Fibroblast of the aortic adventitia (primary cell): ENCODE results near the gene GRB2. TPM values are rescaled to one million over a fixed set of nuclear protein-coding genes. Genes with fewer than 3 reads are reported as not detected.

Experiments
- DNase-seq: peaks from one replicate; pipeline ENCODE4 v3.0.0-alpha.2; 2010; ENCODE audit warnings: low read depth
- H3K4me3 ChIP-seq: 2 replicates; pipeline ENCODE4 v1.5.1; 2011; ENCODE audit warnings: low read depth, mild to moderate bottlenecking, control low read depth, low read length, moderate library complexity
- total RNA-seq: library from RNA; depleted of rRNA; stranded (reverse); fragments of >200 nt; gene quantifications from 2 replicates; pipeline ENCODE4 v1.2.3, GENCODE V29; 2012; ENCODE audit warnings: low replicate concordance
- TF ChIP-seq, protein P1 (sequence below): IDR thresholded peaks from 2 replicates; pipeline ENCODE4 v1.5.1; 2011; ENCODE audit warnings: mild to moderate bottlenecking, low read length, control low read depth, inconsistent platforms; ENCODE audit not compliant: insufficient read depth

Gene GRB2
- total RNA-seq, 1 donor, result 57.6 TPM

DNA sequence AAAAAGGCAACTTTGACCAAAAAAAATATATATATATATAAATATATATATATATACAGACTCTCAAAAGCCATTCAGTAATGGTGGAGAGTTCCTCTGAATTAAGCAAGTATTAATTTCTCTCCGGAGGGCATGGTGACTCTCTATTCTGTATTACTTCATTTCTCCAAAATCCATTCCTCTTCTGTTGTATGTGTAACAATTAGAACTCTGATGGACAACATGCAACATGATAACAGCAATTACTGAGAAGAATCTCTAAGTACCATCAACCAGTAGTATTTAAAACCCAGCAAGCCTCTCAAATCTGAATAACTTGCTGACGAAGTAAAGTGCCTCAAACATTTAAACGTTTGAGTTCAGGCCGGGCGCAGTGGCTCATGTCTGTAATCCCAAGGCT lies 2.3 kb downstream of the GRB2 start:
- no peak for DNase-seq
- TF ChIP-seq, protein P1, sequence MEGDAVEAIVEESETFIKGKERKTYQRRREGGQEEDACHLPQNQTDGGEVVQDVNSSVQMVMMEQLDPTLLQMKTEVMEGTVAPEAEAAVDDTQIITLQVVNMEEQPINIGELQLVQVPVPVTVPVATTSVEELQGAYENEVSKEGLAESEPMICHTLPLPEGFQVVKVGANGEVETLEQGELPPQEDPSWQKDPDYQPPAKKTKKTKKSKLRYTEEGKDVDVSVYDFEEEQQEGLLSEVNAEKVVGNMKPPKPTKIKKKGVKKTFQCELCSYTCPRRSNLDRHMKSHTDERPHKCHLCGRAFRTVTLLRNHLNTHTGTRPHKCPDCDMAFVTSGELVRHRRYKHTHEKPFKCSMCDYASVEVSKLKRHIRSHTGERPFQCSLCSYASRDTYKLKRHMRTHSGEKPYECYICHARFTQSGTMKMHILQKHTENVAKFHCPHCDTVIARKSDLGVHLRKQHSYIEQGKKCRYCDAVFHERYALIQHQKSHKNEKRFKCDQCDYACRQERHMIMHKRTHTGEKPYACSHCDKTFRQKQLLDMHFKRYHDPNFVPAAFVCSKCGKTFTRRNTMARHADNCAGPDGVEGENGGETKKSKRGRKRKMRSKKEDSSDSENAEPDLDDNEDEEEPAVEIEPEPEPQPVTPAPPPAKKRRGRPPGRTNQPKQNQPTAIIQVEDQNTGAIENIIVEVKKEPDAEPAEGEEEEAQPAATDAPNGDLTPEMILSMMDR, result no peak
- no peak overlapping the region for H3K4me3 ChIP-seq

DNA sequence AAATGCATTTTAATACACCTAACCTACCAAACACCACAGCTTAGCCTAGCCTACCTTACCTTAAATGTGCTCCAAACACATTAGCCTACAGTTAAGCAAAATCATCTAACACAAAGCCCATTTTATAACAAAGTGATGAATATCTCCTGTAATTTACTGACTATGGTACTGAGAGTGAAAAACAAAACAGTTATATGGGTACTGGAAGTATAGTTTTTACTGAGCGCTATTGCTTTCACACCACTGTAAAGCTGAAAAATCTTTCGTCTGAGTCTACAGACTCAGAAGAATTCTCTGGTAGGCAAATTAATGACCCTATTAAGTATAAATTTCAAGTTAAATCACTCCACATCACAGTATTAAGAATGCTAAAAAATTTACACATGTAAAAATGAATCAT lies 3.5 kb downstream of the GRB2 start:
- TF ChIP-seq, protein P1, result no peak

DNA sequence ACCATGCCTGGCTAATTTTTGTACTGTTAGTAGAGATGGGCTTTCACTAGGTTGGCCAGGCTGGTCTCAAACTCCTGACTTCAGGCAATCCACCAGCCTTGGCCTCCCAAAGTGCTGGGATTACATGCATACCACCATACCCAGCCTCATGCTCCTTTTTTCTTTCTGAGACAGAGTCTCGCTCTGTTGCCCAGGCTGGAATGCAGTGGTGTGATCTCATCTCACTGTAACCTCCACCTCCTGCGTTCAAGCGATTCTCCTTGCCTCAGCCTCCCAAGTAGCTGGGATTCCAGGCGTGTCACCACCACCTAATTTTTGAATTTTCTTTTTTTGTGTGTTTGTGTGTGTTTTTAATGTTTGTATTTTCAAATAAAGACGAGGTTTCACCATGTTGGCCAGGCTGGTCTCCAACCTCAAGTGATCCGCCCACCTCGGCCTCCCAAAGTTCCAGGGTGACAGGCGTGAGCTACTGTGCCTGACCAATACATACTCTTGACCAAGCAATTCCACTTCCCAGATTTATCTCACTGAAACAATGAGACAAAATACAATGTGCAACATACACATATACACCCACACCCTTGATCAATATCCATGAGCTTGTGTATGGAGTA lies 5.0 kb downstream of the GRB2 start:
- DNase-seq, result no peak
- no peak overlapping the region for H3K4me3 ChIP-seq
- TF ChIP-seq, protein P1, result no peak

More for the DNA sequence above, 3.5 kb downstream of the GRB2 start:
- H3K4me3 ChIP-seq, result no peak overlapping the region
- DNase-seq, result no peak

DNA sequence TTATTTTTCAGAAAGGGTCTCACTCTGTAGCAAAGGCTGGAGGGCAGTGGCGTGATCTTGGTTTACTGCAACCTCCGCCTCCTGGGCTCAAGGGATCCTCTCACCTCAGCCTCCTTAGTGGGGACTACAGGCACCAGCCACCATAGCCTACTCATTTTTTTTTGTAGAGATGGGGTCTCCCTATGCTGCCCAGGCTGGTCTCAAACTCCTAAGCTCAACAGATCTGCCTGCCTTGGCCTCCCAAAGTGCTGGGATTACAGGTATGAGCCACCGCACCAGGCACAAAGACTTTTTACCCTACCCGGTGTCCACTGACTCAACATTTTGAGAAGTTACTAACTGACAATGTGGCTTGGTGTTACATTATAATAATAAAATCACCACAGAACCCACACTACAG lies 7.2 kb downstream of the GRB2 start:
- DNase-seq, result no peak
- TF ChIP-seq, protein P1, result no peak
- H3K4me3 ChIP-seq, result no peak overlapping the region

DNA sequence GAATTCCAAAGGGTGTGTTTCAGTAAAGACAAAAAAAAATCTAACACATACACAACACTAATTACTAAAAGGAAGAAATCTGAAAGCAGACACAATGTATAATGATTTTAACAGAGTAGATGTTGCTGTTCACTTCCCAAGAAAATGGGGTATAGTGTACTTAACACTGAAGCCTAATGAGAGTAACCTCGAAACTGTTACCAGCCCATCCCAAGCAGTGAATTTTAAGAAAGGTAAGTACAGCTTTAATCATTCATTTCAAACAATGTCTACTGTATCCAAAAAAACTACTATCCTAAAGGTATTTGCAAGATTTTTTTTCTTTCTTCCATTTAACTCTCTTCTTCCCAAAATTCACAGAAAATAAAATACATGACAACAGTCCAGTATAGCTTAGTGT lies 8.3 kb downstream of the GRB2 start:
- DNase-seq, result no peak
- no peak overlapping the region for H3K4me3 ChIP-seq
- TF ChIP-seq, protein P1, result no peak

DNA sequence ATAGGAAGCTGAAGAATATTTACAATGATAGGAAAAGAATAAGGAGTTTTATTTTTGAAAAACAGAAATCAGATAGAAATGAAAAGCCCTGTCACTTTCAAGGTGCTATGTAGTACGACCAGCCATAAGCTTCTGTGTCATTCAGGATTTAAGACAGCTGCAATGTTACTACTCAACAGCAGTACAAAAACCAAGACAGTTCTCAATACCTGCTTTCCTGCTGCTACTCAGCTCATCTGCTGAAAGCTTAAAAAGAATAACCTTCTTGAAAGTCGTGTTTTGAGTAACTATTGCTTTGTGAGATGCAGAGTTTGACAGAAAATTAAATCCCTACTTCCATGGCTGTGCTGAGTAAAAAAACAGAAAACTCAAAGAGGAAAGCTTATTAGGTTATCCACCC lies 8.7 kb downstream of the GRB2 start:
- H3K4me3 ChIP-seq, result no peak overlapping the region
- TF ChIP-seq, protein P1, result no peak
- no peak for DNase-seq

DNA sequence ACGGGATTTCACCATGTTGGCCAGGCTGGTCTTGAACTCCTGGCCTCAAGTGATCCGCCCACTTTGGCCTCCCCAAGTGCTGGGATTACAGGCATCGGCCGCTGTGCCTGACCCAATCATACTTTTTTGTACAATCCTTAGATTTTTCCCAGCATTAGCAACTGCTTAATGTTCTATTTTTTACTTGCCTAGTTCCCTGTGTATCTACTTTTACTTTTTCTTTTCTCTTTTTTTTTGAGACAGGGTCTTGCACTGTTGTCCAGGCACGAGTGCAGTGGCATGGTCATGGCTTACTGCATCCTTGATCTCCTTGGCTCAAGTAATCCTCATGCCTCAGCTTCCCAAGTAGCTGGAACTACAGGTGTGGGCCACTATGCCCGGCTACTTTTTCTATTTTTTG lies 9.5 kb downstream of the GRB2 start:
- DNase-seq, result no peak
- H3K4me3 ChIP-seq, result no peak overlapping the region
- TF ChIP-seq, protein P1, result no peak
